Measurements from ENCODE around the gene PALLD. TPM values are rescaled to one million over a fixed set of nuclear protein-coding genes. Genes with fewer than 3 reads are reported as not detected.

The PALLD gene
- total RNA-seq, 1 donor from 2014 or later: 1.5 TPM

GRCh38 chr4:168870004-168870403, 373.2 kb downstream of the PALLD start:
- no peak for DNase-seq (ENCODE audit: low read depth, low spot score)

GRCh38 chr4:168871632-168872031, 374.8 kb downstream of the PALLD start:
- no peak for DNase-seq (ENCODE audit: low read depth, low spot score)

GRCh38 chr4:168874083-168874482, 377.2 kb downstream of the PALLD start:
- DNase-seq (ENCODE audit: low read depth, low spot score): no peak

- DNase-seq (ENCODE audit: low read depth, low spot score): no peak
Observed at GRCh38 chr4:168876106-168876505, 379.3 kb downstream of the PALLD start.

GRCh38 chr4:168877511-168878491, 380.9 kb downstream of the PALLD start:
- no peak for DNase-seq (ENCODE audit: low read depth, low spot score)

- no peak for DNase-seq (ENCODE audit: low read depth, low spot score)
Observed at GRCh38 chr4:168878623-168879022, 381.8 kb downstream of the PALLD start.

- DNase-seq (ENCODE audit: low read depth, low spot score): no peak
Observed at GRCh38 chr4:168879188-168879587, 382.3 kb downstream of the PALLD start.

- DNase-seq (ENCODE audit: low read depth, low spot score): no peak
Observed at GRCh38 chr4:168880072-168880675, 383.3 kb downstream of the PALLD start.

GRCh38 chr4:168880811-168881595, 384.2 kb downstream of the PALLD start:
- DNase-seq (ENCODE audit: low read depth, low spot score): no peak

GRCh38 chr4:168881781-168882420, 385.0 kb downstream of the PALLD start:
- DNase-seq (ENCODE audit: low read depth, low spot score): no peak

GRCh38 chr4:168882650-168883233, 385.9 kb downstream of the PALLD start:
- no peak for DNase-seq (ENCODE audit: low read depth, low spot score)

- no peak for DNase-seq (ENCODE audit: low read depth, low spot score)
Observed at GRCh38 chr4:168883513-168883912, 386.7 kb downstream of the PALLD start.

- no peak for DNase-seq (ENCODE audit: low read depth, low spot score)
Observed at GRCh38 chr4:168884251-168885124, 387.6 kb downstream of the PALLD start.

- DNase-seq (ENCODE audit: low read depth, low spot score): no peak
Observed at GRCh38 chr4:168885400-168885799, 388.5 kb downstream of the PALLD start.

GRCh38 chr4:168886351-168886750, 389.5 kb downstream of the PALLD start:
- no peak for DNase-seq (ENCODE audit: low read depth, low spot score)

GRCh38 chr4:168887809-168888208, 391.0 kb downstream of the PALLD start:
- no peak for DNase-seq (ENCODE audit: low read depth, low spot score)

- no peak for DNase-seq (ENCODE audit: low read depth, low spot score)
Observed at GRCh38 chr4:168888715-168889215, 391.9 kb downstream of the PALLD start.

GRCh38 chr4:168891086-168891485, 394.2 kb downstream of the PALLD start:
- DNase-seq (ENCODE audit: low read depth, low spot score): no peak

GRCh38 chr4:168891688-168892087, 394.8 kb downstream of the PALLD start:
- DNase-seq (ENCODE audit: low read depth, low spot score): no peak

GRCh38 chr4:168892475-168892874, 395.6 kb downstream of the PALLD start:
- DNase-seq (ENCODE audit: low read depth, low spot score): no peak

Data from pulmonary artery endothelial cell (primary cell).